ENCODE results near the gene ATP6AP1. TPM values are rescaled to one million over a fixed set of nuclear protein-coding genes. Genes with fewer than 3 reads are reported as not detected.

Gene ATP6AP1
- total and polyA plus RNA-seq, 2 experiments from 2014 or later: 37.7 to 52.1 TPM

GRCh38 chrX:154481195-154481594, 52.7 kb downstream of the ATP6AP1 start:
- H3K27ac Mint-ChIP-seq: no peak overlapping the region
- Histone ChIP-seq H3K4me1 (ENCODE audit: insufficient read depth) (no peaks in the 10 kb centered on the region), H3K79me2 (replicated peaks; ENCODE audit: insufficient read depth) (no peaks in the 10 kb centered on the region), H3F3A (replicated peaks; ENCODE audit: low read depth) (no peaks in the 10 kb centered on the region), H2AFZ (no peak overlapping the region), H3K27me3 (ENCODE audit: insufficient read depth) (no peaks in the 10 kb centered on the region), H3K36me3 (ENCODE audit: insufficient read depth) (no peaks in the 10 kb centered on the region), H3K9me2 (ENCODE audit: insufficient read depth) (no peaks in the 10 kb centered on the region), H4K20me1 (replicated peaks; ENCODE audit: insufficient read depth) (no peaks in the 10 kb centered on the region; the same call in 1 of the 2 replicates), H3K4me2 (no peak overlapping the region), H3K4me3 (no peak overlapping the region), H3K27ac (ENCODE audit: low read depth) (no peak overlapping the region)
- peaks cover 6% of the 10 kb centered on the region for H3K27me3 Mint-ChIP-seq (ENCODE audit: insufficient read depth, low read depth, poor library complexity)
- H3K36me3 Mint-ChIP-seq (ENCODE audit: low read depth): peaks cover 5% of the 10 kb centered on the region; the same call in 1 of the 3 replicates
- ATAC-seq: no peak
- no peak overlapping the region for H3K4me3 Mint-ChIP-seq
- TF ChIP-seq ETS1 (IDR thresholded peaks at IDR 0.05) (no peak), ZNF114 (CRISPR knock-in tag; IDR thresholded peaks at IDR 0.05) (no peak), CREB1 (CRISPR knock-in tag; IDR thresholded peaks at IDR 0.05; ENCODE audit: low read depth) (no peak), ZNF462 (CRISPR knock-in tag; IDR thresholded peaks at IDR 0.05) (no peak), CTCF (conservative IDR thresholded peaks at IDR 0.05; ENCODE audit: low read depth in 2 of 2) (no peak), STAT1 (IDR thresholded peaks at IDR 0.05; ENCODE audit: unreplicated experiment) (no peak), EZH2 (IDR thresholded peaks at IDR 0.05; ENCODE audit: low read depth, unreplicated experiment) (no peak), REST (IDR thresholded peaks at IDR 0.05; ENCODE audit: unreplicated experiment) (no peak), JUNB (IDR thresholded peaks at IDR 0.05; ENCODE audit: unreplicated experiment) (no peak), POLR2AphosphoS5 (IDR thresholded peaks at IDR 0.05; ENCODE audit: low read depth) (no peak), EZH2phosphoT487 (IDR thresholded peaks at IDR 0.05; ENCODE audit: unreplicated experiment) (no peak), NANOG (IDR thresholded peaks at IDR 0.05; ENCODE audit: borderline replicate concordance) (no peak), ZNF331 (CRISPR knock-in tag; IDR thresholded peaks at IDR 0.05; ENCODE audit: low read depth) (no peak)
- H3K4me1 Mint-ChIP-seq: peaks cover 10% of the 10 kb centered on the region; the same call in 2 of the 3 replicates
- DNase-seq (ENCODE audit: low spot score): no peak
- H3K9me3 Mint-ChIP-seq: no peaks in the 10 kb centered on the region
